H1 (cell line): ENCODE data around the gene BCHE. TPM values are rescaled to one million over a fixed set of nuclear protein-coding genes. Genes with fewer than 3 reads are reported as not detected.

ENCODE experiments used
- CHD2 ChIP-seq: IDR thresholded peaks from 2 replicates; pipeline ENCODE4 v1.6.1; 2012; ENCODE audit warnings: low read length, improper control_type of control experiment
- FOSL1 ChIP-seq: IDR thresholded peaks from 2 replicates; pipeline ENCODE4 v1.6.1; 2011; ENCODE audit warnings: mild to moderate bottlenecking, low read depth, low read length, moderate library complexity; ENCODE audit not compliant: insufficient read depth
- POU5F1 ChIP-seq: IDR thresholded peaks from 2 replicates; pipeline ENCODE4 v1.6.1; 2011; ENCODE audit warnings: low read depth, mild to moderate bottlenecking, low read length, moderate library complexity
- RAD21 ChIP-seq, 2 experiments: IDR thresholded peaks in 1 of 2; conservative IDR thresholded peaks in 1 of 2; 2 replicates each; pipeline ENCODE4 v1.6.1; 2011; ENCODE audit warnings: low read depth in 2 of 2, low read length in 2 of 2, improper control_type of control experiment in 1 of 2, inconsistent platforms in 1 of 2, mild to moderate bottlenecking in 1 of 2, moderate library complexity in 1 of 2
- TCF12 ChIP-seq: IDR thresholded peaks from 2 replicates; pipeline ENCODE4 v1.6.1; 2011; ENCODE audit warnings: low read depth, mild to moderate bottlenecking, low read length
- YY1 ChIP-seq: IDR thresholded peaks from 2 replicates; pipeline ENCODE4 v1.6.1; 2011; ENCODE audit warnings: low read depth, mild to moderate bottlenecking, low read length
- polyA plus RNA-seq, 7 experiments: library from polyadenylated mRNA; depleted of rRNA in 3 of 7; stranded (reverse) in 5 of 7; unstranded in 2 of 7; fragments of >200 nt in 5 of 7; fragments of 200-250 nt in 2 of 7; gene quantifications; 1 replicate in 5 of 7; 2 replicates in 1 of 7; 4 replicates in 1 of 7; pipeline versions ENCODE4 v1.2.1 to v1.2.3, GENCODE V29; 2011 to 2013; ENCODE audit warnings: missing spikeins in 2 of 7, mixed read lengths in 2 of 7
- total RNA-seq: library from RNA; stranded (reverse); fragmentation: NEBNext Ultra II Directional; extraction: Animal tissue kit (Norgen Biotek cat#: 25700); gene quantifications from 2 replicates; pipeline ENCODE4 v1.2.1, GENCODE V29; 2021

The BCHE gene
- total and polyA plus RNA-seq, 2 of the 8 experiments (the other 6 are each of a cell fraction or from before 2014, with no cell fraction given), result 0.56 to 1.9 TPM

DNA sequence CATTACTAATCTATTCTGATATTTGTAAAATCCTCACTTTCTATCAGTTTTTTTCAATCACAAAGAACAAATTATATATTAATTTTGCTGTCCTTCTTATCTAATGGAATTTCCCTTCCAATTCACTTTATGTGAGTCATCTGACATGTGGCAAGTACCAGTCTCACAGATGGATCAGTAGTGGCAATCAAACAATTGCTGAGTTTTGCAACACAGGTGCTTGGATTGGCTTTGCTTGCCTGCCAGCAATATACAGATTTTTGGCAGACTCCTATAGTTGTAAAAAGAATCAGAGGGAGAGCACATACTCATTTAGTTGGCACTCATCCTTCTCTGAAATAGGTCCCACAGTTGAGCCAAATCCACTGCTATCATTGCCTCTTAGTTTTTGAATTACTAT is 83.7 kb downstream of the BCHE start (continued):
- TF ChIP-seq POU5F1 (no peak), FOSL1 (no peak), YY1 (no peak), RAD21 (IDR thresholded peaks at IDR 0.05 in 1 of 2, conservative IDR thresholded peaks at IDR 0.05 in 1 of 2; ENCODE audit: low read depth in 2 of 2, low read length in 2 of 2) (no peak), CHD2 (no peak), TCF12 (no peak)
